Osteocyte (in vitro differentiated cells): ENCODE data around the gene UBAP1L. TPM values are rescaled to one million over a fixed set of nuclear protein-coding genes. Genes with fewer than 3 reads are reported as not detected.

Experiments
- DNase-seq: peaks from one replicate; pipeline ENCODE4 v3.0.0; 2021; ENCODE audit warnings: mixed read lengths; ENCODE audit not compliant: unreplicated experiment; ENCODE audit errors: extremely low spot score
- H3K27ac Mint-ChIP-seq: one replicate; pipeline ENCODE4 v1.8.0; 2021; ENCODE audit warnings: mild to moderate bottlenecking, mixed read lengths; ENCODE audit not compliant: unreplicated experiment
- H3K27me3 Mint-ChIP-seq: one replicate; pipeline ENCODE4 v1.8.0; 2021; ENCODE audit warnings: mixed read lengths; ENCODE audit not compliant: unreplicated experiment
- H3K36me3 Mint-ChIP-seq: one replicate; pipeline ENCODE4 v1.8.0; 2021; ENCODE audit warnings: mixed read lengths; ENCODE audit not compliant: unreplicated experiment
- H3K4me1 Mint-ChIP-seq: one replicate; pipeline ENCODE4 v1.8.0; 2021; ENCODE audit warnings: mixed read lengths; ENCODE audit not compliant: unreplicated experiment
- H3K4me3 Mint-ChIP-seq: one replicate; pipeline ENCODE4 v1.8.0; 2021; ENCODE audit warnings: mild to moderate bottlenecking, moderate library complexity, mixed read lengths; ENCODE audit not compliant: unreplicated experiment
- H3K9me3 Mint-ChIP-seq: one replicate; pipeline ENCODE4 v1.8.0; 2021; ENCODE audit warnings: mixed read lengths; ENCODE audit not compliant: unreplicated experiment
- CTCF ChIP-seq: fragments of 200-600 bp; sonication (generic); IDR thresholded peaks from 2 replicates; pipeline ENCODE4 v1.5.0; 2021; ENCODE audit warnings: antibody characterized with exemption, mild to moderate bottlenecking, moderate library complexity
- total RNA-seq: library from RNA; stranded (reverse); gene quantifications from 2 replicates; pipeline ENCODE4 v1.2.1, GENCODE V29; 2021

Gene UBAP1L
- total RNA-seq, 1 donor from 2014 or later: 5.4 TPM

GRCh38 chr15:65067645-65068402 is 47.2 kb downstream of the UBAP1L start, which contains the start of gene RASL12:
Gene RASL12, minus strand, starts transcription at chr15:65067991. Its CDS starts 156 bp downstream, at chr15:65067835.
- Mint-ChIP-seq H3K27ac (no peak within 1 kb of the TSS), H3K4me1 (peaks cover 56% of the 10 kb centered on the region), H3K36me3 (no peaks in the 10 kb centered on the region), H3K27me3 (peaks cover 7% of the 10 kb centered on the region), H3K9me3 (no peaks in the 10 kb centered on the region), H3K4me3 (peak within 1 kb of the TSS; percentile 56)
- no peak for DNase-seq
- no peak for TF ChIP-seq CTCF

- no peak for DNase-seq
- TF ChIP-seq CTCF: no peak
- no peaks in the 10 kb centered on the region for H3K36me3 Mint-ChIP-seq
- H3K4me1 Mint-ChIP-seq: peaks cover 54% of the 10 kb centered on the region
- H3K27me3 Mint-ChIP-seq: peaks cover 7% of the 10 kb centered on the region
- peak overlapping the region; percentile 56 for H3K4me3 Mint-ChIP-seq
- no peaks in the 10 kb centered on the region for H3K9me3 Mint-ChIP-seq
- no peak overlapping the region for H3K27ac Mint-ChIP-seq
Observed at GRCh38 chr15:65067317-65067644, 47.7 kb downstream of the UBAP1L start.

GRCh38 chr15:65066635-65067316 is 48.2 kb downstream of the UBAP1L start:
- H3K4me1 Mint-ChIP-seq: peaks cover 50% of the 10 kb centered on the region
- no peaks in the 10 kb centered on the region for H3K9me3 Mint-ChIP-seq
- no peak for DNase-seq
- TF ChIP-seq CTCF: no peak
- no peak overlapping the region for H3K27ac Mint-ChIP-seq
- peak overlapping the region; percentile 56 for H3K4me3 Mint-ChIP-seq
- no peaks in the 10 kb centered on the region for H3K36me3 Mint-ChIP-seq
- H3K27me3 Mint-ChIP-seq: peaks cover 7% of the 10 kb centered on the region

GRCh38 chr15:65066001-65066634 is 48.9 kb downstream of the UBAP1L start:
- H3K27ac Mint-ChIP-seq: no peak overlapping the region
- peaks cover 44% of the 10 kb centered on the region for H3K4me1 Mint-ChIP-seq
- no peak for DNase-seq
- no peak for TF ChIP-seq CTCF
- no peaks in the 10 kb centered on the region for H3K9me3 Mint-ChIP-seq
- H3K27me3 Mint-ChIP-seq: peaks cover 7% of the 10 kb centered on the region
- H3K36me3 Mint-ChIP-seq: no peaks in the 10 kb centered on the region
- no peak overlapping the region for H3K4me3 Mint-ChIP-seq

GRCh38 chr15:65062726-65063125 is 52.3 kb downstream of the UBAP1L start:
- no peak for TF ChIP-seq CTCF
- Mint-ChIP-seq H3K4me1 (peaks cover 18% of the 10 kb centered on the region), H3K27me3 (peaks cover 7% of the 10 kb centered on the region), H3K27ac (no peak overlapping the region), H3K4me3 (no peak overlapping the region), H3K9me3 (no peaks in the 10 kb centered on the region), H3K36me3 (no peaks in the 10 kb centered on the region)
- DNase-seq: no peak
